Endodermal cell (in vitro differentiated cells): ENCODE measurements around the gene NACA2. TPM values are rescaled to one million over a fixed set of nuclear protein-coding genes. Genes with fewer than 3 reads are reported as not detected.

ENCODE experiments used
- DNase-seq: peaks from one replicate; pipeline ENCODE4 v3.0.0-alpha.2; 2017
- H3K27ac ChIP-seq: 2 replicates; pipeline ENCODE4 v1.5.1; 2013; ENCODE audit warnings: mild to moderate bottlenecking, low read depth, low read length, moderate library complexity
- H3K27me3 ChIP-seq: 2 replicates; pipeline ENCODE4 v1.6.1; 2013; ENCODE audit warnings: mild to moderate bottlenecking, low read length, moderate library complexity; ENCODE audit not compliant: insufficient read depth, control insufficient read depth, poor library complexity, severe bottlenecking
- H3K36me3 ChIP-seq: 2 replicates; pipeline ENCODE4 v1.7.0; 2013; ENCODE audit warnings: mild to moderate bottlenecking, low read length, moderate library complexity; ENCODE audit not compliant: control insufficient read depth, insufficient read depth
- H3K4me1 ChIP-seq: one replicate; pipeline ENCODE4 v1.7.0; 2013; ENCODE audit warnings: low read length; ENCODE audit not compliant: control insufficient read depth, insufficient read depth
- H3K4me3 ChIP-seq: 2 replicates; pipeline ENCODE4 v1.5.1; 2013; ENCODE audit warnings: mild to moderate bottlenecking, low read length, moderate library complexity
- H3K9ac ChIP-seq: 2 replicates; pipeline ENCODE4 v1.6.1; 2013; ENCODE audit warnings: mild to moderate bottlenecking, low read length, moderate library complexity; ENCODE audit not compliant: poor library complexity, severe bottlenecking; ENCODE audit errors: extremely low read depth
- H3K9me3 ChIP-seq: 2 replicates; pipeline ENCODE4 v1.6.1; 2013; ENCODE audit warnings: mild to moderate bottlenecking, low read length, moderate library complexity; ENCODE audit not compliant: control insufficient read depth
- H3K27ac Mint-ChIP-seq: 2 replicates; pipeline ENCODE4 v1.8.0; 2020; ENCODE audit warnings: mixed read lengths
- H3K27me3 Mint-ChIP-seq: 2 replicates; pipeline ENCODE4 v1.8.0; 2021; ENCODE audit warnings: mild to moderate bottlenecking, mixed read lengths; ENCODE audit not compliant: insufficient read depth
- H3K36me3 Mint-ChIP-seq: 2 replicates; pipeline ENCODE4 v1.8.0; 2020; ENCODE audit warnings: low read depth, mixed read lengths
- H3K4me1 Mint-ChIP-seq: 2 replicates; pipeline ENCODE4 v1.8.0; 2020; ENCODE audit warnings: mixed read lengths
- H3K4me3 Mint-ChIP-seq: 2 replicates; pipeline ENCODE4 v1.8.0; 2020; ENCODE audit warnings: mild to moderate bottlenecking, moderate library complexity, mixed read lengths
- H3K9me3 Mint-ChIP-seq: 2 replicates; pipeline ENCODE4 v1.8.0; 2020; ENCODE audit warnings: mild to moderate bottlenecking, mixed read lengths
- WGBS, 2 experiments: methylation state at CpG; one replicate each; pipeline versions ENCODE4 v1.1.5 to v1.1.7; 2013; ENCODE audit warnings: missing lambda C conversion rate in 2 of 2, mixed read lengths in 1 of 2; ENCODE audit not compliant: insufficient coverage in 1 of 2, insufficient read length in 1 of 2; 5-methylcytosine and 5-hydroxymethylcytosine counted together
- total RNA-seq, 2 donors: library from RNA; stranded (reverse); fragmentation: NEBNext Ultra II Directional in 1 of 2; extraction: Animal tissue kit (Norgen Biotek cat#: 25700) in 1 of 2; gene quantifications; 2 replicates in 1 of 2; 3 replicates in 1 of 2; pipeline ENCODE4 v1.2.1, GENCODE V29; 2021
- TF ChIP-seq, protein P1 (sequence below): fragments of 200-600 bp; sonication (generic); conservative IDR thresholded peaks from 2 replicates; pipeline ENCODE4 v1.5.0; 2021; ENCODE audit warnings: antibody characterized with exemption, mild to moderate bottlenecking

NACA2 gene
- total RNA-seq, 2 donors from 2014 or later: not detected

DNA sequence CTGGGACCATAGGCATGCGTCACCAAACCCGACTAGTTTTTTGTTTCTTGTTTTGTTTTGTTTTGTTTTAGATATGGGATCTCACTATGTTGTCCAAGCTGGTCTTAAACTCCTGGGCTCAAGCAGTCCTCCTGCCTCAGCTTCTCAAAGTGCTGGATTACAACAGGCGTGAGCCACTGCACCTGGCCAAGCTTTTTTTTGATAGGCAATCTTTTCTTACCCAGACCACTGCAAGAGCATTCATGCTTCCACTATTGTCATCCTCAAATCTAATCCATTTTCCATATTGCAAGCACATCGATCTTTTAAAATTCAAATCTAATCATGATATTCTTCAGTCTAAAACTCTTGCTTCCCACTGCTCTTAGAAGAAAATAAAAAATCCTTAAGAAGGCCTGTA, 10.3 kb upstream of the NACA2 start:
- H3K27me3 ChIP-seq: no peaks in the 10 kb centered on the region
- 88 to 95% methylated on average over 4 of the region's 4 CpGs for WGBS, 2 experiments
- H3K9me3 Mint-ChIP-seq: no peaks in the 10 kb centered on the region
- no peak overlapping the region for H3K4me3 Mint-ChIP-seq
- H3K9me3 ChIP-seq: no peaks in the 10 kb centered on the region
- no peak overlapping the region for H3K27ac Mint-ChIP-seq
- H3K27me3 Mint-ChIP-seq: no peaks in the 10 kb centered on the region
- DNase-seq: no peak
- H3K4me3 ChIP-seq: no peak overlapping the region
- H3K36me3 ChIP-seq: no peaks in the 10 kb centered on the region
- no peaks in the 10 kb centered on the region for H3K4me1 Mint-ChIP-seq
- TF ChIP-seq, protein P1, sequence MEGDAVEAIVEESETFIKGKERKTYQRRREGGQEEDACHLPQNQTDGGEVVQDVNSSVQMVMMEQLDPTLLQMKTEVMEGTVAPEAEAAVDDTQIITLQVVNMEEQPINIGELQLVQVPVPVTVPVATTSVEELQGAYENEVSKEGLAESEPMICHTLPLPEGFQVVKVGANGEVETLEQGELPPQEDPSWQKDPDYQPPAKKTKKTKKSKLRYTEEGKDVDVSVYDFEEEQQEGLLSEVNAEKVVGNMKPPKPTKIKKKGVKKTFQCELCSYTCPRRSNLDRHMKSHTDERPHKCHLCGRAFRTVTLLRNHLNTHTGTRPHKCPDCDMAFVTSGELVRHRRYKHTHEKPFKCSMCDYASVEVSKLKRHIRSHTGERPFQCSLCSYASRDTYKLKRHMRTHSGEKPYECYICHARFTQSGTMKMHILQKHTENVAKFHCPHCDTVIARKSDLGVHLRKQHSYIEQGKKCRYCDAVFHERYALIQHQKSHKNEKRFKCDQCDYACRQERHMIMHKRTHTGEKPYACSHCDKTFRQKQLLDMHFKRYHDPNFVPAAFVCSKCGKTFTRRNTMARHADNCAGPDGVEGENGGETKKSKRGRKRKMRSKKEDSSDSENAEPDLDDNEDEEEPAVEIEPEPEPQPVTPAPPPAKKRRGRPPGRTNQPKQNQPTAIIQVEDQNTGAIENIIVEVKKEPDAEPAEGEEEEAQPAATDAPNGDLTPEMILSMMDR: no peak
- no peaks in the 10 kb centered on the region for H3K36me3 Mint-ChIP-seq
- no peak overlapping the region for H3K9ac ChIP-seq
- no peak overlapping the region for H3K27ac ChIP-seq
- H3K4me1 ChIP-seq: no peaks in the 10 kb centered on the region

DNA sequence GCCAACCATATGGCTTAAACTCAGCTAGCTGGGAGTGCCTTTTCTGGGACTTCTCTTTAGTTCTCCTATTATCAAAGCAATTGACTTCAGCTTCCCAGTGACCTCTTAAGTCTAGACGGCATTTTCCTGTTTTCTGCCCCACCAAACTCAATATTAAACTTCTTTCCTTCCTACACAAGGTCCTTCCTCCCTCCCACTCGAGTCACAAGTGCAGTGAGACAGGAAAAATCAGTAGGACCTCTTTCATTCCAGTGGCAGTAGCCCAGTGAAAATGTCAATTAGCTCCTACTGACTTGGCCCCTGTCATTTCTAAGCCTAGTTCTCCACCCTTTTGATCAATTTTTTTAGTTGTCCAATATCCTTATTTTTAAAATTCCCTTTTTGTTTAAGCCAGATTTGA, 9.6 kb upstream of the NACA2 start:
- Histone ChIP-seq H3K4me3 (no peak overlapping the region), H3K36me3 (no peaks in the 10 kb centered on the region), H3K9me3 (no peaks in the 10 kb centered on the region), H3K27me3 (no peaks in the 10 kb centered on the region), H3K9ac (no peak overlapping the region), H3K27ac (no peak overlapping the region), H3K4me1 (no peaks in the 10 kb centered on the region)
- no peaks in the 10 kb centered on the region for H3K4me1 Mint-ChIP-seq
- WGBS, 2 experiments: 67 to 77% methylated on average over 2 of the region's 2 CpGs
- no peak overlapping the region for H3K27ac Mint-ChIP-seq
- H3K36me3 Mint-ChIP-seq: no peaks in the 10 kb centered on the region
- DNase-seq: no peak
- TF ChIP-seq, protein P1: no peak
- no peak overlapping the region for H3K4me3 Mint-ChIP-seq
- no peaks in the 10 kb centered on the region for H3K9me3 Mint-ChIP-seq
- no peaks in the 10 kb centered on the region for H3K27me3 Mint-ChIP-seq

DNA sequence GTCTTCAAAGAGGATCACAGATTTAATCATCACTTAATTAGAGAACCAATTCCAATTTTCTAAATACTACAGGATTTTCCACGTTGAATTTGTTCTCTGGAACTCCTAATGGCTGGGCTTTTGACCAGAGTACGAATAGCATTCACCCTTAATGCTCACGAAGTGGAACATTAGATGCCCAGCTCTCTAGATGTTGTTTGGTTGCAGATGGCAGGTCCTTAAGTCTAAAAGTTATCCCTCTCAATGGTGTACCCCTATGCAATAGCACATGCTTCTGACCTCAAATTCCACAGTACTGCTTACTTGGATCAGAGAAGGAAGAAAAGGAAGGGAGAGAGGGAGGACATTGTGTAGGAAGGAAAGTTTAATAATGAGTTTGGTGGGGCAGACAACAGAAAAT, 8.6 kb upstream of the NACA2 start:
- TF ChIP-seq, protein P1: no peak
- Mint-ChIP-seq H3K9me3 (no peaks in the 10 kb centered on the region), H3K27me3 (no peaks in the 10 kb centered on the region), H3K4me1 (no peaks in the 10 kb centered on the region), H3K27ac (no peak overlapping the region), H3K36me3 (no peaks in the 10 kb centered on the region), H3K4me3 (no peak overlapping the region)
- Histone ChIP-seq H3K27ac (no peak overlapping the region), H3K27me3 (no peaks in the 10 kb centered on the region), H3K36me3 (no peaks in the 10 kb centered on the region), H3K4me1 (no peaks in the 10 kb centered on the region), H3K9ac (no peak overlapping the region), H3K9me3 (no peaks in the 10 kb centered on the region), H3K4me3 (no peak overlapping the region)
- DNase-seq: no peak
- 89 to 96% methylated on average over 2 to 3 of the region's 3 CpGs for WGBS, 2 experiments
